ENCODE measurements around the gene TSPEAR.
"Not testable (repeated sequence)": the region's sequence is repeated elsewhere in the genome, so short reads cannot be mapped to it uniquely, and the experiment has no call there.

Gene TSPEAR

GRCh38 chr21:44694776-44695175 lies 16.6 kb downstream of the TSPEAR start:
- FAIRE-seq, result no peak
- TF ChIP-seq POLR2A (IDR thresholded peaks at IDR 0.05; ENCODE audit: low read depth, low read length), result no peak
- TF ChIP-seq TAF1 (IDR thresholded peaks at IDR 0.05; ENCODE audit: low read depth, low read length), result no peak
- TF ChIP-seq SPI1 (IDR thresholded peaks at IDR 0.05; ENCODE audit: low read depth, low read length), result no peak
- no peak for TF ChIP-seq POU2F2 (IDR thresholded peaks at IDR 0.05; ENCODE audit: low read depth, low read length)
- no peak for TF ChIP-seq POLR2AphosphoS5 (IDR thresholded peaks at IDR 0.05; ENCODE audit: low read depth, low read length)
- no peak for TF ChIP-seq PAX5 (IDR thresholded peaks at IDR 0.05; ENCODE audit: insufficient read depth, low read length, severe bottlenecking)
- no peak for DNase-seq (ENCODE audit: insufficient read length, low spot score)

- TF ChIP-seq PAX5 (IDR thresholded peaks at IDR 0.05; ENCODE audit: insufficient read depth, low read length, severe bottlenecking) (no peak), POLR2AphosphoS5 (IDR thresholded peaks at IDR 0.05; ENCODE audit: low read depth, low read length) (no peak), TAF1 (IDR thresholded peaks at IDR 0.05; ENCODE audit: low read depth, low read length) (no peak), SPI1 (IDR thresholded peaks at IDR 0.05; ENCODE audit: low read depth, low read length) (no peak), POLR2A (IDR thresholded peaks at IDR 0.05; ENCODE audit: low read depth, low read length) (no peak), POU2F2 (IDR thresholded peaks at IDR 0.05; ENCODE audit: low read depth, low read length) (no peak)
- FAIRE-seq, result no peak
- no peak for DNase-seq (ENCODE audit: insufficient read length, low spot score)
Measured at GRCh38 chr21:44692798-44693512, 18.4 kb downstream of the TSPEAR start.

DNA sequence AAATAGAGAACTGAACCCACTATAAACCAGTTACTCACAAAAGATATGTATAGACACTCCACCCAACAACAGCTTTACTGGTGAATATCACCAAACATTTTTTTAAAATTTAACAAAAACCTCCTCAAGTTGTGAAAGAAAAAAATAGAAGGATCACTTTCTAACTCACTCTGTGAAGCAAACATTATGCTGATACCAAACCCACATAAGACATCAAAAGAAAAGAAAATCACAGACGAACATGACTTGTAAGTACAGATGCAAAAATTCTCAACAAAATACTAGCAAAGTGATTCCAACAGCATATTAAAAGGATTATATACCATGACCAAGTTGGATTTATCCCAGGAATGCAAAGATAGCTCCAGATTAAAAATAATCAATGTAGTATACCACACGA lies 19.7 kb downstream of the TSPEAR start:
- no peak for TF ChIP-seq SPI1 (IDR thresholded peaks at IDR 0.05; ENCODE audit: low read depth, low read length)
- no peak for TF ChIP-seq POU2F2 (IDR thresholded peaks at IDR 0.05; ENCODE audit: low read depth, low read length)
- no peak for TF ChIP-seq POLR2AphosphoS5 (IDR thresholded peaks at IDR 0.05; ENCODE audit: low read depth, low read length)
- no peak for TF ChIP-seq TAF1 (IDR thresholded peaks at IDR 0.05; ENCODE audit: low read depth, low read length)
- TF ChIP-seq POLR2A (IDR thresholded peaks at IDR 0.05; ENCODE audit: low read depth, low read length), result no peak
- TF ChIP-seq PAX5 (IDR thresholded peaks at IDR 0.05; ENCODE audit: insufficient read depth, low read length, severe bottlenecking), result no peak
- FAIRE-seq (no peak), DNase-seq (ENCODE audit: insufficient read length, low spot score) (no peak)

- DNase-seq (ENCODE audit: insufficient read length, low spot score); FAIRE-seq: not testable (repeated sequence)
Measured at GRCh38 chr21:44689740-44690139, 21.6 kb downstream of the TSPEAR start.

- FAIRE-seq (no peak), DNase-seq (ENCODE audit: insufficient read length, low spot score) (no peak)
Measured at GRCh38 chr21:44687671-44688070, 23.7 kb downstream of the TSPEAR start.

GRCh38 chr21:44686843-44687561 lies 24.4 kb downstream of the TSPEAR start:
- FAIRE-seq (no peak), DNase-seq (ENCODE audit: insufficient read length, low spot score) (no peak)
- TF ChIP-seq SPI1 (IDR thresholded peaks at IDR 0.05; ENCODE audit: low read depth, low read length) (no peak), TAF1 (IDR thresholded peaks at IDR 0.05; ENCODE audit: low read depth, low read length) (no peak), POU2F2 (IDR thresholded peaks at IDR 0.05; ENCODE audit: low read depth, low read length) (no peak), POLR2A (IDR thresholded peaks at IDR 0.05; ENCODE audit: low read depth, low read length) (no peak), PAX5 (IDR thresholded peaks at IDR 0.05; ENCODE audit: insufficient read depth, low read length, severe bottlenecking) (no peak), POLR2AphosphoS5 (IDR thresholded peaks at IDR 0.05; ENCODE audit: low read depth, low read length) (no peak)

More at GRCh38 chr21:44687671-44688070, 23.7 kb downstream of the TSPEAR start:
- TF ChIP-seq SPI1 (IDR thresholded peaks at IDR 0.05; ENCODE audit: low read depth, low read length) (no peak), PAX5 (IDR thresholded peaks at IDR 0.05; ENCODE audit: insufficient read depth, low read length, severe bottlenecking) (no peak), POLR2AphosphoS5 (IDR thresholded peaks at IDR 0.05; ENCODE audit: low read depth, low read length) (no peak), POU2F2 (IDR thresholded peaks at IDR 0.05; ENCODE audit: low read depth, low read length) (no peak), TAF1 (IDR thresholded peaks at IDR 0.05; ENCODE audit: low read depth, low read length) (no peak), POLR2A (IDR thresholded peaks at IDR 0.05; ENCODE audit: low read depth, low read length) (no peak)

- FAIRE-seq, result no peak
Measured at GRCh38 chr21:44686000-44686781, 25.2 kb downstream of the TSPEAR start.

DNA sequence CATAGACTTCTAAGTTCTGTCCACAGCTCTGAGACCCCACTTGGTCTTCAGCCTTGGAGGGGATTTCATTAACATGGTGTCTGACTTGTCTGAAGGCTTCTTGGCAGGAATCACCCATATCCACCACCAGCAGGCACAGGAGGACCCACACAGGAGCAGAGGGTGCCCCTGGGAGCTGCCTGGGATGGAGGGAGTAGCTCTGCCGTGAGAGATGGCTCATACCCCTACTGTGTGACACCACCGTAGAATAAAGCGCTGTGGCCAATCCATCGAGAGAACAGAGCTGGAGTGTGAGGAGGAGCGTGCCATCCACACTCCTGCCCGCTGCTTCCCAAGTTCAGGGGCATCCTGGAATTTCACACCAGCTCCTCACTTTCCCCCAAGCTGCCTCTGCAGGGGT lies 26.3 kb downstream of the TSPEAR start:
- DNase-seq (ENCODE audit: insufficient read length, low spot score); FAIRE-seq: not testable (repeated sequence)

More at GRCh38 chr21:44686000-44686781, 25.2 kb downstream of the TSPEAR start:
- no peak for DNase-seq (ENCODE audit: insufficient read length, low spot score)
- no peak for TF ChIP-seq TAF1 (IDR thresholded peaks at IDR 0.05; ENCODE audit: low read depth, low read length)
- TF ChIP-seq SPI1 (IDR thresholded peaks at IDR 0.05; ENCODE audit: low read depth, low read length), result no peak
- no peak for TF ChIP-seq PAX5 (IDR thresholded peaks at IDR 0.05; ENCODE audit: insufficient read depth, low read length, severe bottlenecking)
- no peak for TF ChIP-seq POLR2AphosphoS5 (IDR thresholded peaks at IDR 0.05; ENCODE audit: low read depth, low read length)
- no peak for TF ChIP-seq POLR2A (IDR thresholded peaks at IDR 0.05; ENCODE audit: low read depth, low read length)
- TF ChIP-seq POU2F2 (IDR thresholded peaks at IDR 0.05; ENCODE audit: low read depth, low read length), result no peak

- FAIRE-seq, result no peak
- no peak for TF ChIP-seq POLR2AphosphoS5 (IDR thresholded peaks at IDR 0.05; ENCODE audit: low read depth, low read length)
- TF ChIP-seq POU2F2 (IDR thresholded peaks at IDR 0.05; ENCODE audit: low read depth, low read length), result no peak
- TF ChIP-seq POLR2A (IDR thresholded peaks at IDR 0.05; ENCODE audit: low read depth, low read length), result no peak
- no peak for TF ChIP-seq TAF1 (IDR thresholded peaks at IDR 0.05; ENCODE audit: low read depth, low read length)
- TF ChIP-seq SPI1 (IDR thresholded peaks at IDR 0.05; ENCODE audit: low read depth, low read length), result no peak
- no peak for TF ChIP-seq PAX5 (IDR thresholded peaks at IDR 0.05; ENCODE audit: insufficient read depth, low read length, severe bottlenecking)
- no peak for DNase-seq (ENCODE audit: insufficient read length, low spot score)
Measured at GRCh38 chr21:44684483-44684882, 26.9 kb downstream of the TSPEAR start.
